ENCODE results near the gene RBFOX2.
"Not testable (repeated sequence)": the region's sequence is repeated elsewhere in the genome, so short reads cannot be mapped to it uniquely, and the experiment has no call there.

The RBFOX2 gene, protein sequence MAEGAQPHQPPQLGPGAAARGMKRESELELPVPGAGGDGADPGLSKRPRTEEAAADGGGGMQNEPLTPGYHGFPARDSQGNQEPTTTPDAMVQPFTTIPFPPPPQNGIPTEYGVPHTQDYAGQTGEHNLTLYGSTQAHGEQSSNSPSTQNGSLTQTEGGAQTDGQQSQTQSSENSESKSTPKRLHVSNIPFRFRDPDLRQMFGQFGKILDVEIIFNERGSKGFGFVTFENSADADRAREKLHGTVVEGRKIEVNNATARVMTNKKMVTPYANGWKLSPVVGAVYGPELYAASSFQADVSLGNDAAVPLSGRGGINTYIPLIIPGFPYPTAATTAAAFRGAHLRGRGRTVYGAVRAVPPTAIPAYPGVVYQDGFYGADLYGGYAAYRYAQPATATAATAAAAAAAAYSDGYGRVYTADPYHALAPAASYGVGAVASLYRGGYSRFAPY

DNA sequence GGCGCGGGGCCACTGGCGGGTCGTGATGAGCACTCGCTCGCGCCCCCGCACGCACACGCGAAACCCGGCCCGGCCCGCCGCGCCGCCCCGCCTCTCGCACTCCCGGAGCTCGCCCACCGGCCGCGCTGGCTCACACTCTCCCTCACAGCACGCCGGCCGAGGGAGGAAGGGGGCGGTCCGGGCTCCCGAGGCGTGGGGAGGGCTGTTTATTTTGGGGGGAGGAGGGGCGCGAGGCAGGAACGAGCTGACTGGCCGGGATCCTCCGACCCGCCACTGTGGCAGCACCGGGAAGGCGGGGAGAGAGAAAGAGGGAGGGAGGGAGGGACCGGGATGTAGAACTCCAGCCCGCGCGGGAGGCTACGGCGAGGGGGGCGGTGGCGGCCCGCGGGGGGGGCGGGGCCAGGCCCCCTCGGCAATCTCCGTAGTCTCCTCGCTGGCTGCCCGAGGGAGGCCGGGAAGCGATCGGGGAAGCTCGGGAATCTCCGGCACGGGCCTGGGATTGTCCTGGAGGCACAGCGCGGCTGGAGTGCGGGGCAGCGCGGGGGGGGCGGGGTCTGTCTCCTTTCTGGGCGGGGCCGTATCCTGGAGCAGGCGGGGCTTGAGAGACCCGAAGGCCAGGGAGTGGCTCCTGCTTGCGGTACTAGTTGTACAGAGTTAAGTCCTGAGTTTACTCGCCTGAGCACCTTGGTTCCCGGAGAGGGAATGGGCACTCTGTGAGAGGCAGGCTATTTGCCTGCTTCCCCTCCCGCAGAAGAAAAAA lies at the start of gene RBFOX2:
TSS of gene RBFOX2 (minus strand) at position 179 of the 760 bp plus-strand sequence. CDS start 399 bp downstream, outside the sequence.
- DNase-seq = peak; percentile 67

DNA sequence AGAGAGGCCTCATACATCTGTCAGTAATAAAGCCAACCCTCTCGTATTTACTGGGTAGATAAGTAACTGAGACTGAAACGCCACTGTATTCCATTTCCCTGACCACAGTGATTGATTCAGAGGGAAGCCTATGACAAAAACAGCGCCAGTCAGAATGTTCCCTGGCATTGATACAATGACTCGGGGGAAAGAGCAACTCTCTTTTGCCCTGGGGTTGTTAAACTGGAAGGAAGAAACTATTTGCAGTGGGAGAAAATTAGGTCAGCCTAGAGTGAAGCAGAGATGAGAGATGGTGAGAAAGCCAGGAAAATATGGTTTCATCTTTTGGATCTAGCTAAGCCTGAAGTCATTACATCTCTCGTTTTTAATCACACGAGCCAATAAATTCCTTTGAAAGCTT lies 48.6 kb upstream of the RBFOX2 start:
- no peak for DNase-seq

DNA sequence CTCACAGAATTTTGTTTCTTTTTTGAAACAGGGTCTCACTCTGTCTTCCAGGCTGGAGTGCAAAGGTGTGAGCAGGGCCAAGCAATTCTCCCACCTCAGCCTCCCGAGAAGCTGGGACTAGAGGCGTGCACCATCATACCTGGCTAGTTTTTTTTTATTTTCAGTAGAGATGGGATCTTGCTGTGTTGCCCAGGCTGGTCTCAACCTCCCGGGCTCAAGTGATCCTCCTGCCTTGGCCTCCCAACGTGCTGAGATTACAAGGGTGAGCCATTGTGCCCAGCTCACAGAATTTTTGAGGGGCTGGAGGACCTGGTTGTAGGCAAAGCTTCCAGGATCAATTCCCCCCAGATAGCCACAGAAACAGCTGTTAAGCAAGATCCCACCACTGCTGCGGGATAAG lies 47.1 kb upstream of the RBFOX2 start:
- no peak for DNase-seq

DNA sequence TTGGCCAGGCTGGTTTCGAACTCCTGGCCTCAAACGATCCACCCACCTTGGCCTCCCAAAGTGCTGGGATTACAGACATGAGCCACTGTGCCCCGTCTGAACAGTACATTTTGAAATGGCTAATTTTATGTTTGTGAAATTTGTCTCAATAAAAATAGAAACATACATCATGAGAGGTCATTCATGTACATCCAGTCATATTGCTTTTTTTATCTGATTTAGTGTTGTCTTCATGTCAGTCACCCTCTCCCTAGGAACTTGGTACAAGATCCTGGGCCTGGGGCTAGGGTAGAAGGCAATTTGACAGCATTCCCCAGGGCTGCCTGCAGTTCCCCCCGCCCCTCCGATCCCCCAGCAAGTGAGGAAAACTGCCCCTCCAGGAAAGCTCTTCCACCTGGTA lies 46.6 kb upstream of the RBFOX2 start:
- no peak for DNase-seq

DNA sequence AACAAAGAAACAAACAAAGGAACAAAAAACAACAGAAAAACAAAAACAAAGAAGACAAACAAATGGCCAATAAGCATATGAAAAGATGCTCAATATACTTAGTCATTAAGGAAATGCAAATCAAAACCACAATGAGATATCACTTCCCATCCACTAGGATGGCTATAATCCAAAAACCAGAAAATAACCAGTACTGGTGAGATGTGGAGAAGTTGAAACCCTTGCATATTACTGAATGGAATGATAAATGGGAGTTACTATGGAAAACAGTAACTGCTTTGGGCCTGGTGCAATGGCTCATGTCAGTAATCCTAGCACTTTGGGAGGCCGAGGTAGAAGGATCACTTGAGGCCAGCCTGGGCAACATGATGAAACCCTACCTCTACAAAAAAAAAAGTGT lies 44.9 kb upstream of the RBFOX2 start:
- DNase-seq = no peak

DNA sequence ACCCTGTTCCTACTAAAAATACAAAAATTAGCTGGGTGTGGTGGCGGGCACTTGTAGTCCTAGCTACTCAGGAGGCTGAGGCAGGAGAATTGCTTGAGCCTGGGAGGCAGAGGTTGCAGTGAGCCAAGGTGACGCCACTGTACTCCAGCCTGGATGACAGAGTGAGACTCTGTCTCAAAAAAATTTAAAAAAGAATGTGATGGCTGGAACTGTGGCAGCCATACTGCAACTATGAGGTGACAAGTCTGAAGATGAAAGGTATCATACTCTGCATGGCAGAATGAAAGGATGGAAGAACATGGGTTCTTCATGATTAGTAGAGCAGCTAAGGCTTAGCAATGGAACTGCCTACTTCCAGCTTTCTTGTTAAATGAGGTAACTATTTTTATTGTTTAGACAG lies 42.0 kb upstream of the RBFOX2 start:
- not testable (repeated sequence) for DNase-seq

DNA sequence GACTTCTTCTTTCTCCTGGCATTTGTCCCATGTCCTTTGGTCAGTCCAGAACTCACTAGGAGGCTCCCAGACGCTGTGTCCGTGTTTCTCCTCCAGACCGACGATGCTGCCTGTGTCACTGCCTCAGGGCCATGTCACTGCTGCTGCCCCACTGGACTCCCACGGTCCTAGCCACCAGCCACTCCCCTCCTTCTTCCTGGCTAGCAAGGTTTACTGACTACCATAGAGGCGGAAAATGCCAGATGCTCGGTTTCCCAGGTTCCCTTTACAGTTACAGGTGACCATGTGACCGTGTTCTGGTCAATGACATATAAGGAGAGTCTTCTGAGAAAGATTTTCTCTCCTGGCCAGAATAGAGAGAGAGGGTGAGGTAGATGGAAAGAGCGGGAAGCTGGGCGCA lies 40.7 kb upstream of the RBFOX2 start:
- no peak for DNase-seq

DNA sequence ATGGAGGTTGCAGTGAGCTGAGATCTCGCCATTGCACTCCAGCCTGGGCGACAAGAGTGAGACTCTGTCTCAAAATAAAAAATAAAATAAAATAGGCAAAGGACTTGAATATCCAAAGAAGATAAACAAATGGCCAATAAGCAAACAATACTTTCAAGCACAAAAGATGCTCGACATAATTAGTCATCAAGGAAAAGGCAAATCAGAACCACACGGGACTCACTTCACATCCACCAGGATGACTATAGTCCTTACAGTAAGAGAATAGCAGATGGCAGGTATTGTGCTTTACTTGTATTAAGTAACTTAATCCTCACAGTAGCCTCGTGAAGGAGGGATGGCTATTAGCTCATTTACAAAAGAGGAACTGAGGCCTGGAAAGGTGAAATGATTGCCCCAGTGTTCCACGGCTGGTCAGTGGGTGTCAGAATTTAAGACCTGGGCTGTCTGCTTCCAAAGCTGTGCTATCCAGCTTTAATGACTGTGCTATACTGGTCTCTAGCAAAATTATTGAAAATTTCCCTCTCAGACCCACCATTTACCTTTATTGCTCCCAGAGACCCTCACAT lies 40.2 kb upstream of the RBFOX2 start:
- DNase-seq = no peak

DNA sequence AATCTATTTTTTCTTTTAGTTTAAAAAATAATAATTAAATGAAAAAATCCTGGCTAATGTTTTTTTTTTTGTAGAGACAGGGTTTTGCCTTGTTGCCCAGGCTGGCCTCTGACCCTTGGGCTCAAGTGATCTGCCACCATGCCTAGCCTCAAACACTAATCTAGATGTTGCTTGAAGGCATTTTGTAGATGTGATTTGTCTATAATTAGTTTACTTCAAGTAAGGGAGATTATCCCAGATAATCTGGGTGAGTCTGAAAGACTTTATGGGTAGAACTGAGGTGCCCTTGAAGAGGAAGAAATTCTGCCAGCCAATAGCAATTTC lies 38.6 kb upstream of the RBFOX2 start:
- DNase-seq = no peak

DNA sequence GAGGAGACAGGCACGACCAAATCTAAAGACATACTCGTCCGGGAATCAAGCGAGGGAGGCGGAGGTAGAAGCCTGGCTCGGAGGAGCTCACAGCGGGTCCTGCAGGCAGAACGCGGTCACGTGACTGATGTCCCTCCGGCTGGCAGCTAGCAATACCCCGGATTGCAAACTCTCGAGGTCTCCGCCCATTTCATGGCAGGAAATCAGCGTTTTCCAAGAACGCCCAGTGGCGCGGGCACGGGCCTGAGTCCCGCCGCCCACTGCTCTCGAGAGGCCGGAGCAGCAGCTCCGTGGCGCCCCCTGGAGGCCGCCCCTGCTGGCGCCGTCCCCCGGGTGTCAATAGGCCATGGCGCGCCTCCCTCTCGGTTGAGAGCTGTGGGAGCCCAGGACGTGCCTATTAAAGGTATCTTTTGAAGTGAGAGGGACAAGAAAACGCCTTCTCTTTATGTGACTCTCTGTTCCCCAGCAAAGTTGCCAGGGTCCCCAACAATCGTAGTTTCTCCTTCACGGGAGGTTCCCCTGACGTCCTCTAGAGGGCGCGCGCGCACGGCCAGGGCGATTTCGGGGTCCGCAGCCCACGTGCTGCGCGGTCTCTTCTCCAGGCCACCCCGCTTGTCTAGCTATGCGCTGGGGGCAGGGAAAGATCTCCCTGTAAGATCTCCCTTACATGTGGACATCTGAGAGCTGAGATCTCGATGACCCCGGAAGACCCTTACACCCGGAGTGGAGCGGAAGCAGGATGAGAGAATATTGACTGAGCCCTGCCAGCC lies 37.3 kb upstream of the RBFOX2 start:
- DNase-seq = peak; percentile 58

DNA sequence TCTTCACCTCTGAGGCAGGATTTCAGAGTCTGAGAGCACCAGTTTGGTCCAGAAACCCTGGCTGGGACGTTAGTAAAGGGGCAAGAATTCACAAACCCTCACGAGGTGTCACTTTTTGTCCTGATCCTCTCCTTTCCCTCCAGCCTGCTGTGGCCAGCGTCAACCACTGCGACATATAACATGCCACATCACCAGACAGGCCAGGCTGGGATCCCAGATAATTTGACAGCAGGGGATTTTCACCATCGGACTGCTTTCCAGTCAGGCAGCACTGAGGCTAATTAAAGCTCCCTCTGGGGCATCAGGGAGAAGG lies 36.8 kb upstream of the RBFOX2 start:
- DNase-seq = no peak

DNA sequence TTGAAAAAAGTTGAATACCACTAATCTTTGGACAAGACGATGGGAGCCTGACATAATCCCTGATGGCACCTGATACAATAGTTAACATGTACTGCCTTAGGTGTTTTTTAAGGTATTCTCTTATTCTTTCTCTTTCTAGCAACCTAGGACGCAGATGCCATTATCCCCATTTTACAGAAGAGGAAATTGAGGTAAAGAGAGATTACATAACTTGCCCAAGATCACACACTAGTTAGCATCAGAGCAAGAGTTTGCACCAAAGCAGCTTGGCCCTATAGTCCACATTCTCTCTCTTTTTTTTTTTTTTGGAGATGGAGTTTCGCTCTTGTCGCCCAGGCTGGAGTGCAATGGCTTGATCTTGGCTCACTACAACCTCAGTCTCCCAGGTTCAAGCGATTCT lies 35.7 kb upstream of the RBFOX2 start:
- no peak for DNase-seq

DNA sequence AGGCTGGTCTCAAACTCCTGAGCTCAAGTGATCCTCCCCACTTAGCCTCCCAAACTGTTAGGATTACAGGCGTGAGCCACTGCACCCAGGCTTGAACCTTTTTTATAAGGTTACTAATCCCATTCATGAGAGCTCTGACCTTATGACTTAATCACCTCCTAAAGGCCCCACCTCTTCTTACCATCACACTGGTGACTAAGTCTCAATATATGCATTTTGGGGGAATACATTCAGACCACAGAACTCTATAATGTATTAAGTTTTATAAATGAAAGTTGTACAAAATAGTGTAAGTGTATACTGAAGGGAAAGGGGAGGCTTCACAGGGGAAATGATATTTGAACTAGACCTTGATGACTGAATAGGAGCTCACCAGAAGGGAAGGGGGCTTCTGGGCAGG lies 28.4 kb upstream of the RBFOX2 start:
- no peak for DNase-seq

DNA sequence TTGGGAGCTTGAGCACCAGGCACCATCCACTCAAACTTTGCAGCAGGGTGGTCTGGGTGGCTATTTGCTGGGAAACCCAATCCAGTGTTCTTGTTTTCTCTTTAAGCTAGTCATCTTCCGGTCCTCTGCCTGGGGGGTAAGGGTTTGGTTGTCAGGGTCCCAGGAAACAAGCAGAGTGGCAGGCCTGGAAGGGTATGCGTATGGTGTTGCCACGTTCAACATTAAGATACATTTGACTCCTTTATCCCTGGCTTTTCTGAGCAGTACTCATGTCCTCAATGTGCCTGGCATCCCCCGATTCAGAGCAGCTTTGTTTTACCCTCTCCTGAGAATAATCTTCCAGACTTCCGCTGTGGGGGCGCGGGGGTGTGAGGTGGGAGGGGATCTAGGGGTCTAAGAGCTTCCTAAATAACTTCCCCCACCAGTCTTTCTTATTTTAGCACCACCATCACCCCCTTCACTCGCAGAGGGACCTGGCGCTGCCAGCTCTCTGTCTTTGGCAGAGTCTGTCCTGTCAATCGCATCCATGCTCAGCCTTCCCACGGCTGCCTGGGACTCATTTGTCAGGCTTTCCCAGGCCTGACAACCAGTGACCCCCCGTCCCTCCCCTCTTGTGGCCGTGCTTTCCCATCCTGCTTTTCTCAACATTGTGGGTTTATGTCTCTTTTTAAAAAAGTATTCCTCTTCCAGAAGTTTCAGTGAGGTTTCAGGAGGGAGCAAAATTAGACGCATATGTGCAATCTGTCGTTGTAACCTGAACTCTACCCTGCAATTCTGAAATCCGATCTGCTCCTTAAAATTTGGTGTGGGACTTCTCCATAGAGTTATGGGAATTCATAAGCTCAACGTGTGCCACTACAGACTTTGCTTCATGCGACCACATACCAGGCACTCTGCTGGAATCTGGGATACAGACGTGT lies 27.0 kb upstream of the RBFOX2 start:
- DNase-seq = no peak

DNA sequence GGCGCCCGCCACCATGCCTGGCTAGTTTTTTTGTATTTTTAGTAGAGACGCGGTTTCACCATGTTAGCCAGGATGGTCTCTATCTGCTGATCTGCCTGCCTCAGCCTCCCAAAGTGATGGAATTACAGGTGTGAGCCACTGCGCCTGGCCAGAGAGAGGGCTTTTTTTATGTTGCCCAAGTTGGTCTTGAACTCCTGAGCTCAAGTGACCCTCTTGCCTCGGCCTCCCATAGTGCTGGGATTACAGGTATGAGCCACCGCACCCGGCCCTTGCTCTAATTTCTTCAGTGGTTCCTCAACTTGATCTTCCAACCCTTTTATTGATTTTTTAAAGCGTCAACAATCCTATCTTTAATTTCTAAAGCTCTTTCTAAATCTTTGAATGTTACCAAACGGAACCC lies 25.8 kb upstream of the RBFOX2 start:
- not testable (repeated sequence) for DNase-seq

DNA sequence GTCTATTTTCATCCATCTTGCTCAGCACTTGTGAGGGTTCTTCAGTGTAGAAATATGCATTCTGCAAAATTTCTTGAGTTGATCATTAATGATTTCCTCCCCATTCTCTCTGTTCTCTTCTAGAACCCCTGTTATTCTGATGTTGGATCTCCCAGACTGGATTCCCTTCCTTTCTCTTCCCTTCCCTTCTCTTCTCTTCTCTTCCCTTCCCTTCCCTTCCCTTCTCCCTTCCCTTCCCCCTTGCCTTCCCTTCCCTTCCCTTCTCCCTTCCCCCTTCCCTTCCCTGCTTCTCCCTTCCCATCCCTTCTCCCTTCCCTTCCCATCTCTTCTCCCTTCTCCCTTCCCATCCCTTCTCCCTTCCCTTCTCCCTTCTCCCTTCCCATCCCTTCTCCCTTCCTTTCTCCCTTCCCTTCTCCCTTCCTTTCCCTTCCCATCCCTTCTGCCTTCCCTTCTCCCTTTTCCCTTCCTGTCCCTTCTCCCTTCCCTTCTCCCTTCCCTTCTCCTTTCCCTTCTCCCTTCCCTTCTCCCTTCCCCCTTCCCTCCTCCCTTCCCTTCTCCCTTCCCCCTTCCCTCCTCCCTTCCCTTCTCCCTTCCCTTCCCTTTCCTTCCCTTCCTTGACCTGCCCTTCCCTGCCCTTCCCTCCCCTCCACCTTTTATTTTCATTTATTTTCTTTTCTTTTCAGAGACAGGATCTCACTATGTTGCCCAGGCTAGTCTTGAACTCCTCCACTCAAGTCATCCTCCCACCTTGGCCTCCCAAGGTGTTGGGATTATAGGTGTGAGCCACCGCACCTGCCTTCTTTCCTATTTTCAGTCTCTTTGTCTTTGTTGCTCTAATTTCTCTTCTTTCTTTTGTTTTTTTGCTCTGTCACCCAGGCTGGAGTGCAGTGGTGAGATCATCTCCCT lies 24.9 kb upstream of the RBFOX2 start:
- DNase-seq = no peak

DNA sequence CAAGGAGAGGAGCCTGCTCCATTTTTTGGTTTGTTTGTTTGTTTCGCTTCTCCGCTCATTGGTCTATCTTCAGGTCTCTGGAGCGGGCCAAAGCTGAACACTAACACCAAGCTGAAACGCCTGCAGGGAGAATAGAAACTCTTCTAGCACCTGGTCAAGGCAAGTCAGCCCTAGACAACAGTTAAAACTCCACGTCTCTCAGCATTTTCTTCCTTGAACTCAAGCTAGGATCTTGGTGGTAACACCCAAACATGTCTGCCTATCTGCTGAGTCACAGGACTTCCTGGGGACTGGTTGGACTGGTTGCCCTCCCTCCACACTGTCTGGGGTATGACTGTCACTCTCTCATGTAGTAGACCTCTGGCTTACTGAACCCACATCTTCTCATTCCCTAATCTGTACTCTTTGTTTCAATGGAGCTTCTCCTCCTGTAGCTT lies 23.9 kb upstream of the RBFOX2 start:
- DNase-seq = no peak

DNA sequence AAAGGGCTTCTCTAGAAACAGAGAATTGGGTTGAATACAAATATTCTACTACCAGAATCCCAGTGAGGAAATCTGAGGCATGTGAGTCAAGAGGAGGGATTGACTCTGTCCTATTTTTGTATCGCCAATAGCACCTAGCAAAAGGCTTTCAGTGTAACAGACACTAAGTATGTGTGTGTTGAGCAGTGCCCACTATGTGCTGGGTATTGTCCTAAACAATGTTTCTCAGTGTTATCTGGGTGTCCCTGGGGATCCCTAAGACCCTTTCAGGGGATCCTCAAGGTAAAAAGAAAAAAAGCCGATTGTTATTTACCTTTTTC lies 21.0 kb upstream of the RBFOX2 start:
- no peak for DNase-seq

DNA sequence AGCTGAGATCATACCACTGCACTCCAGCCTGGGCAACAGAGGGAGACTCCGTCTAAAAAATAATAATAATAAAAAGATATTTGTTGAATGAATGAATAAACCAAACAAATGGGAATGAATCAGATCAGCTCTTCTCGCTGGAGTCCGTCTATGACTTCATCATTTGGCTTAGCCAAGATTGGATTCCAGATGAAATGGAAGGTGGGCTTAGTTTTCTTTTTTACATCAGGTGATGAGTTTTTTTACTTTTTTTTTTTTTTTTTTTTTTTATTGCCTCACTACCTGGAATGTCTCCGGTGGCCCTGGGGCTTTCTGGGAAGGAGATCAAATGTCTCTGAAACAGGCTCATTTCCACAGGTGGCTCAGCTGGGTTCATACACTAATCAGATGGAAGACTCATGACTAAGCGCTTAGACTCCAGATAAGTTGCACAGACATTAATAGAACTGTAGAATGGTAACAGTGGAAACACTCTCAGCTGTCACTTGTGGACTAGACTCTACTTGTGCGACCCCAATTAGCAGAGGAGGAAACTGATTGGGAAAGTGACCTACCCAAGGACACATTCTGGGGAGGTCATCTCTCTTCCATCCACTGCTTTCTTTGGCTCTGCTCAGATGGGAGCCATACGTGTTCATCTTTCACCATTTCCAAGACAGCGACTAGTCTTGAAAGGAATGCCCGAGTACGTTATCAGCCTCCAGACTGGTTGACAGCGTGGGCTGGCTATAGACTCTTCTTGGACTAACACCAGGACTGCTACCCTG lies 20.5 kb upstream of the RBFOX2 start:
- DNase-seq = no peak

DNA sequence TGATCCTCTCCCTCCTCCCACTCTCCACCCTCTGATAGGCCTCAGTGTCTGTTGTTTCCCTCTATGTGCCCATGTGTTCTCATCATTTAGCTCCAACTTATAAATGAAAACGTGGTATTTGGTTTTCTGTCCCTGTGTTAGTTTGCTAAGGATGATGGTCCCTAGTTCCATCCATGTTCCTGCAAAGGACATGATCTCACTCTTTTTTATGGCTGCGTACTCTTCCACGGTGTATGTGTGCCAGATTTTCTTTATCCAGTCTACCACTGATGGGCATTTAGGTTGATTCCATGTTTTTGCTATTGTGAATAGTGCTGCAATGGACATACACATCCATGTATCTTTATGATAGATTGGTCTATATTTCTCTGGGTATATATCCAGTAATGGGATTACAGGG lies 15.9 kb upstream of the RBFOX2 start:
- DNase-seq = not testable (repeated sequence)

DNA sequence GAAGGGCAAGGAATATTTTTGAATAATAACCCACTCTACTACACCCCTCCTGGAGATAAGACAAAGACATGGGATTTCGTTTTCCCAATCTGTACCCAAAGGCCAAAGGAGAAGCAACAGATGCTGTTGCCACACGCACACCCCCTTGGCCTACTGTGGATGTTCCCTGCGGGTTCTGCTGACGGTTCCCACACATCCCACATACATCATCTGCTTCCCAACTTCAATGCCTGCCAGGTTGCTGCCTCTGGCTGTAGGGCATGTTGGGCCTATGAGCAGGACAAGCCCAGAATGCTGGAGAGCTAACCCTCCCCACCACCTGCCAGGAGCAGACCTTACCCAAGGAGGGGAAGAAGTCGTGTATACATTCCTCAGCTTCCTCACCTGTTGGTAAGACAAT lies 13.6 kb upstream of the RBFOX2 start:
- no peak for DNase-seq

Measured in NCI-H187 treated with DMSO at 0.1 percent for 48 hours (cell line).